ENCODE data around the gene GPRC5C.

GPRC5C gene, protein sequence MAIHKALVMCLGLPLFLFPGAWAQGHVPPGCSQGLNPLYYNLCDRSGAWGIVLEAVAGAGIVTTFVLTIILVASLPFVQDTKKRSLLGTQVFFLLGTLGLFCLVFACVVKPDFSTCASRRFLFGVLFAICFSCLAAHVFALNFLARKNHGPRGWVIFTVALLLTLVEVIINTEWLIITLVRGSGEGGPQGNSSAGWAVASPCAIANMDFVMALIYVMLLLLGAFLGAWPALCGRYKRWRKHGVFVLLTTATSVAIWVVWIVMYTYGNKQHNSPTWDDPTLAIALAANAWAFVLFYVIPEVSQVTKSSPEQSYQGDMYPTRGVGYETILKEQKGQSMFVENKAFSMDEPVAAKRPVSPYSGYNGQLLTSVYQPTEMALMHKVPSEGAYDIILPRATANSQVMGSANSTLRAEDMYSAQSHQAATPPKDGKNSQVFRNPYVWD

DNA sequence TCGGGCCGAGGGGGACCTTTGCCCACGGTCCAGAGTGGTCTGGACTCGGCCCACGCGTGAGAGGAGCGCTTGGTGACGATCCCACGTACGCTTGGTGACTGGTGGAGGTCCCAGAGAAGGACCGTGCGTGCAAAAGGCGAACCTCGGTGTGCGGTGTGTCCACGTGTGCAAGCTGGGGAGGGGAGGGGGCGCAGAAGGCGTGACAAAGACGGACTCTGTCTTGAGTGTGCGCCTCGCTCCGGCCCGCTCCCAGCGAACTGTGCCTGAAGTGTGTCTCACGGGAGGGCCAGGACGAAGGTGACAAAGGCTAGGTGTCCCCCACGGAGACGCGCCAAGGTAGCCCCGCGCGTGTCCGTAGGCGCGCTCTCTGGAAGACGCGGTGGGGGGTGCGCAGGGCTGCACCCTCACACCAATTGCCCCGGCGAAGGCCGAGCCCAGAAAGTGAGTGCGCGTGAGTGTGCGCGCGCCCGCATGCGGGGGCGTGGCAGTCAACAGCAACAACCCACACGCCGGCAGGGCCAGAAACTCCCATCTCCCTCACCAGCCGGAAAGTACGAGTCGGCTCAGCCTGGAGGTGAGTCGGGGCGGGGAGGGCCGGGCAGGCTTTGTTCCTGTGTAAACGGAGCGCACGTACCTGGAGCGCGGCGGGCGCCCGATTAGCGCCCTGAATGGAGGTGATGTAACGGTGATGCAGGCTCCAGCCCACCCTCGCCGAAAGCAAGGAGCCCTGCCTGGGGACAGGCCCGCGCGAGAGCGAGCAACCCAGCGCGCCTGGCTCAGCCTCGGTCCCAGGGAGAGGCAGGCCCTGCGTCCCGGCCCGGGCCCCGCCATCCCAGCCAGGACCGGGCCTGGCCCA lies at the start of gene GPRC5C:
GPRC5C (plus strand) TSS at position 521 of the 856 bp plus-strand sequence. CDS start 7,689 bp downstream, outside the sequence.
- no peaks in the 10 kb centered on the region for H3K27me3 ChIP-seq (ENCODE audit: insufficient read depth, low read length, poor library complexity)
- no peaks in the 10 kb centered on the region for H3K4me1 ChIP-seq (ENCODE audit: insufficient read depth, low read length)
- DNase-seq (no peak), ATAC-seq (ENCODE audit: insufficient read depth, low read depth) (no peak)
- H3K27ac ChIP-seq (ENCODE audit: low read length): no peak within 1 kb of the TSS
- H3K9ac ChIP-seq (ENCODE audit: low read depth, low read length): no peak within 1 kb of the TSS
- H3K79me2 ChIP-seq (ENCODE audit: insufficient read depth, low read length): no peaks in the 10 kb centered on the region
- TF ChIP-seq, protein P1, sequence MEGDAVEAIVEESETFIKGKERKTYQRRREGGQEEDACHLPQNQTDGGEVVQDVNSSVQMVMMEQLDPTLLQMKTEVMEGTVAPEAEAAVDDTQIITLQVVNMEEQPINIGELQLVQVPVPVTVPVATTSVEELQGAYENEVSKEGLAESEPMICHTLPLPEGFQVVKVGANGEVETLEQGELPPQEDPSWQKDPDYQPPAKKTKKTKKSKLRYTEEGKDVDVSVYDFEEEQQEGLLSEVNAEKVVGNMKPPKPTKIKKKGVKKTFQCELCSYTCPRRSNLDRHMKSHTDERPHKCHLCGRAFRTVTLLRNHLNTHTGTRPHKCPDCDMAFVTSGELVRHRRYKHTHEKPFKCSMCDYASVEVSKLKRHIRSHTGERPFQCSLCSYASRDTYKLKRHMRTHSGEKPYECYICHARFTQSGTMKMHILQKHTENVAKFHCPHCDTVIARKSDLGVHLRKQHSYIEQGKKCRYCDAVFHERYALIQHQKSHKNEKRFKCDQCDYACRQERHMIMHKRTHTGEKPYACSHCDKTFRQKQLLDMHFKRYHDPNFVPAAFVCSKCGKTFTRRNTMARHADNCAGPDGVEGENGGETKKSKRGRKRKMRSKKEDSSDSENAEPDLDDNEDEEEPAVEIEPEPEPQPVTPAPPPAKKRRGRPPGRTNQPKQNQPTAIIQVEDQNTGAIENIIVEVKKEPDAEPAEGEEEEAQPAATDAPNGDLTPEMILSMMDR (IDR thresholded peaks at IDR 0.05; ENCODE audit: borderline replicate concordance, extremely low read depth, low read length, poor library complexity, severe bottlenecking): no peak
- TF ChIP-seq EZH2 (IDR thresholded peaks at IDR 0.05; ENCODE audit: borderline replicate concordance, low read depth, low read length, severe bottlenecking): no peak
- H4K20me1 ChIP-seq (ENCODE audit: insufficient read depth, low read length): no peaks in the 10 kb centered on the region
- H3K4me2 ChIP-seq (ENCODE audit: insufficient read depth, low read length): no peak within 1 kb of the TSS
- H3K36me3 ChIP-seq (ENCODE audit: insufficient read depth, low read length): no peaks in the 10 kb centered on the region
- no peak within 1 kb of the TSS for H3K4me3 ChIP-seq (ENCODE audit: low read depth in 1 of 2, low read length in 2 of 2)
- no peak within 1 kb of the TSS for H2AFZ ChIP-seq (ENCODE audit: low read depth, low read length)
- H3K9me3 ChIP-seq (ENCODE audit: insufficient read depth, low read length, severe bottlenecking): no peaks in the 10 kb centered on the region

DNA sequence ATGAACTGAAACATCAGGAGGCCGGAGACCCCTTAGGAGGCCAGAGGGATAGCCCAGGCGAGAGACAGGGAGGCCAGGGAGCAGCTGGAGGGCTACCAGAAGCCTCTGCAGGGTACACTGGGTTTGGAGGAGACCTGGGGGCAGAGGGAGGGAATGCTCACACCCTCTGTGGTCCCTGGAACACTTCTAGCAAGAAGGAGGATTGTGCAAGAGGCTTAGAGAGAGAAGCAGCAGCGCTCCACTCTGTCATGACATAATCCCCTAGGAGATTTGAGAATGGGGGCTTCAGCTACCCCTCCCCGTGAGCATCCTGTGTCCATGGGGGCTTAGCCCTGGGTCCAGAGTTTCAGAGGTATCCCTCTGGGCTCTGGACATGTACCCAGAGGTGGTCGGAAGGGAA lies 48.7 kb upstream of the GPRC5C start:
- Histone ChIP-seq H3K9me3 (ENCODE audit: insufficient read depth, low read length, severe bottlenecking) (no peaks in the 10 kb centered on the region), H3K79me2 (ENCODE audit: insufficient read depth, low read length) (no peaks in the 10 kb centered on the region), H3K4me1 (ENCODE audit: insufficient read depth, low read length) (peaks cover 9% of the 10 kb centered on the region), H3K27me3 (ENCODE audit: insufficient read depth, low read length, poor library complexity) (no peaks in the 10 kb centered on the region), H3K4me2 (ENCODE audit: insufficient read depth, low read length) (no peak overlapping the region), H3K36me3 (ENCODE audit: insufficient read depth, low read length) (no peaks in the 10 kb centered on the region), H3K4me3 (ENCODE audit: low read depth in 1 of 2, low read length in 2 of 2) (no peak overlapping the region), H3K9ac (ENCODE audit: low read depth, low read length) (no peak overlapping the region), H2AFZ (ENCODE audit: low read depth, low read length) (no peak overlapping the region), H4K20me1 (ENCODE audit: insufficient read depth, low read length) (no peaks in the 10 kb centered on the region), H3K27ac (ENCODE audit: low read length) (no peak overlapping the region)
- no peak for DNase-seq
- TF ChIP-seq, protein P1 (IDR thresholded peaks at IDR 0.05; ENCODE audit: borderline replicate concordance, extremely low read depth, low read length, poor library complexity, severe bottlenecking): no peak
- TF ChIP-seq EZH2 (IDR thresholded peaks at IDR 0.05; ENCODE audit: borderline replicate concordance, low read depth, low read length, severe bottlenecking): no peak
- no peak for ATAC-seq (ENCODE audit: insufficient read depth, low read depth)

DNA sequence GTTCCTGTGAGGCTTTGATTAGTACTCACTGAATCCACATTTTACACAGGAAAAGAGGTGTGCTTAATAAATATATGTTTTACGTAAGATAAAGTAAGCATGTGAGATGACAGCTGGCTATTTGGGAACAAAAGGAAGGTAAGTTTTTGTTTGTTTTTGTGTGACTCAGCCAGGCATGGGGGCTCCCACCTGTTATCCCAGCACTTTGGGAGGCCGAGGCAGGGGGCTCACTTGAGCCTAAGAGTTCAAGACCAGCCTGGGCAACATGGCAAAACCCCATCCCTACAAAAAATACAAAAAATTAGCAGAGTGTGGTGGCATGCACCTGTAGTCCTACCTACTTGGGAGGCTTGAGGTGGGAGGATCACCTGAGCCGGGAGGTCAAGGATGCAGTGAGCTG lies 46.7 kb upstream of the GPRC5C start:
- Histone ChIP-seq H3K27ac (ENCODE audit: low read length) (no peak overlapping the region), H2AFZ (ENCODE audit: low read depth, low read length) (no peak overlapping the region), H3K79me2 (ENCODE audit: insufficient read depth, low read length) (no peaks in the 10 kb centered on the region), H3K4me2 (ENCODE audit: insufficient read depth, low read length) (no peak overlapping the region), H3K4me3 (ENCODE audit: low read depth in 1 of 2, low read length in 2 of 2) (no peak overlapping the region), H3K27me3 (ENCODE audit: insufficient read depth, low read length, poor library complexity) (no peaks in the 10 kb centered on the region), H3K9me3 (ENCODE audit: insufficient read depth, low read length, severe bottlenecking) (no peaks in the 10 kb centered on the region), H3K4me1 (ENCODE audit: insufficient read depth, low read length) (no peaks in the 10 kb centered on the region), H3K9ac (ENCODE audit: low read depth, low read length) (no peak overlapping the region), H4K20me1 (ENCODE audit: insufficient read depth, low read length) (no peaks in the 10 kb centered on the region), H3K36me3 (ENCODE audit: insufficient read depth, low read length) (no peaks in the 10 kb centered on the region)
- no peak for DNase-seq
- no peak for ATAC-seq (ENCODE audit: insufficient read depth, low read depth)
- TF ChIP-seq EZH2 (IDR thresholded peaks at IDR 0.05; ENCODE audit: borderline replicate concordance, low read depth, low read length, severe bottlenecking): no peak
- TF ChIP-seq, protein P1 (IDR thresholded peaks at IDR 0.05; ENCODE audit: borderline replicate concordance, extremely low read depth, low read length, poor library complexity, severe bottlenecking): no peak

Measured in DND-41 (cell line).